Natural killer cell (primary cell): ENCODE results near the gene CCDC88C. TPM values are rescaled to one million over a fixed set of nuclear protein-coding genes. Genes with fewer than 3 reads are reported as not detected.

Experiments used
- ATAC-seq, 3 donors: fragments of 150-1000 bp in 2 of 3; fragments of 200-7000 bp in 1 of 3; cut with Tn5 transposase; 1 replicate in 1 of 3; 2 replicates in 2 of 3; pipeline ENCODE4 v1.10.0; 2021; ENCODE audit warnings: mild to moderate bottlenecking in 2 of 3, moderate library complexity in 2 of 3
- DNase-seq, 2 donors: peaks; one replicate each; pipeline versions ENCODE4 v3.0.0 to v3.0.0-alpha.2; 2013 to 2021; ENCODE audit warnings: mixed read lengths in 1 of 2
- H3K27ac ChIP-seq: one replicate; pipeline ENCODE4 v1.5.1; 2013; ENCODE audit warnings: mild to moderate bottlenecking, low read length
- H3K27me3 ChIP-seq: one replicate; pipeline ENCODE4 v1.6.1; 2013; ENCODE audit warnings: low read length; ENCODE audit not compliant: control insufficient read depth, insufficient read depth
- H3K36me3 ChIP-seq: one replicate; pipeline ENCODE4 v1.6.1; 2013; ENCODE audit warnings: low read length; ENCODE audit not compliant: control insufficient read depth, insufficient read depth
- H3K4me1 ChIP-seq: one replicate; pipeline ENCODE4 v1.6.1; 2013; ENCODE audit warnings: low read length; ENCODE audit not compliant: control insufficient read depth, insufficient read depth
- H3K4me3 ChIP-seq: one replicate; pipeline ENCODE4 v1.5.1; 2013; ENCODE audit warnings: low read length
- H3K9me3 ChIP-seq: one replicate; pipeline ENCODE4 v1.6.1; 2013; ENCODE audit warnings: low read length; ENCODE audit not compliant: control insufficient read depth, insufficient read depth
- H3K27ac Mint-ChIP-seq, 2 donors: one replicate each; pipeline ENCODE4 v1.8.0; 2022; ENCODE audit warnings: mild to moderate bottlenecking in 2 of 2, mixed read lengths in 2 of 2, moderate library complexity in 1 of 2
- H3K27me3 Mint-ChIP-seq, 2 donors: one replicate each; pipeline ENCODE4 v1.8.0; 2022; ENCODE audit warnings: low read depth in 2 of 2, mixed read lengths in 2 of 2
- H3K36me3 Mint-ChIP-seq: one replicate; pipeline ENCODE4 v1.8.0; 2022; ENCODE audit warnings: mixed read lengths
- H3K4me1 Mint-ChIP-seq, 2 donors: one replicate each; pipeline ENCODE4 v1.8.0; 2022; ENCODE audit warnings: mixed read lengths in 2 of 2
- H3K4me3 Mint-ChIP-seq: one replicate; pipeline ENCODE4 v1.8.0; 2022; ENCODE audit warnings: mild to moderate bottlenecking, moderate library complexity, mixed read lengths
- H3K9me3 Mint-ChIP-seq, 2 donors: one replicate each; pipeline ENCODE4 v1.8.0; 2022; ENCODE audit warnings: mixed read lengths in 2 of 2
- CTCF ChIP-seq: fragments of 200-600 bp; IDR thresholded peaks from one replicate; pipeline ENCODE4 v1.8.0; 2022; ENCODE audit warnings: antibody characterized with exemption
- WGBS: methylation state at CpG from one replicate; pipeline ENCODE4 v1.1.7; 2013; ENCODE audit warnings: missing lambda C conversion rate; ENCODE audit not compliant: insufficient coverage; 5-methylcytosine and 5-hydroxymethylcytosine counted together
- intact Hi-C: fragments of 100-400 bp; cut with micrococcal nuclease; formaldehyde crosslinking; loops from one replicate; pipeline ENCODE4 v1.14.2; 2022
- total RNA-seq, 4 donors: library from RNA; stranded (reverse); fragments of 120-200 nt in 1 of 4; gene quantifications; one replicate each; pipeline versions ENCODE4 v1.2.3 to v1.2.4, GENCODE V29; 2013 to 2022

CCDC88C gene
- total RNA-seq, 3 donors from 2014 or later (not counting 1 experiment from before 2014, with no cell fraction given) = 432 to 516 (median 438) TPM

DNA sequence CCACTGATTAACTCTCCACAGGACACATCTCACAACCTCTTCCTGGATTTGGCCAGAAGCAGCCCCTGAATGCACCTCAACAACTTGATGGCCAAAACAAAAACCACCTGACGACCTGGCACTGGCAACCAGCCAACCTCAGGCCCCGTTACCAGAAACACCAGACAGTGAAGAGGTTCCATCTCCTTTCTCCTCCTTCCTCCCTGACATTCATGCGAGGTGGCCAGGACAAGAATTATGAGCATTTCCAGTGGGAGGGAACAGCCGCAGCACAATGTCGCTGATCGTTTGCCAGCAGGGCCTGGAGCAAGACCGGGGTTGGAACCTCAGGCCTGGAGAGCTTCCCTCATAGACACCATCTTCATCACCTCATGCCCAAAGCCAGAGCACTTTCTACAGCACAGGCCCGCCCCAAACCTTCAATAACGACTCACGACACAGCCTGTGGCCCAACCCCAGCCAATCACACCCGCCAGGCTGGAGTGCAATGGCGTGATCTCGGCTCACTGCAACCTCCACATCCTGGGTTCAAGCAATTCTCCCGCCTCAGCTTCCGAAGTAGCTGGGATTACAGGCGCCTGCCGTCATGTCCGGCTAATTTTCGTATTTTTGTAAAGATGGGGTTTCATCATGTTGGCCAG is 48.7 kb downstream of the CCDC88C start:
- no peaks in the 10 kb centered on the region for H3K27me3 ChIP-seq
- H3K36me3 ChIP-seq = peaks cover 5% of the 10 kb centered on the region
- H3K4me3 ChIP-seq = no peak overlapping the region
- peak overlapping the region; percentile 49 for H3K4me3 Mint-ChIP-seq
- H3K4me1 ChIP-seq = peaks cover 98% of the 10 kb centered on the region
- DNase-seq (no peak), ATAC-seq (no peak)
- H3K36me3 Mint-ChIP-seq = no peaks in the 10 kb centered on the region
- peak overlapping the region; percentile 96 to 98 for H3K27ac Mint-ChIP-seq
- TF ChIP-seq CTCF = no peak
- peak overlapping the region; percentile 41 for H3K27ac ChIP-seq
- no peaks in the 10 kb centered on the region for H3K9me3 Mint-ChIP-seq
- H3K9me3 ChIP-seq = no peaks in the 10 kb centered on the region
- WGBS = 80% methylated on average over 19 of the region's 19 CpGs
- intact Hi-C loops = no loop called here
- H3K27me3 Mint-ChIP-seq = no peaks in the 10 kb centered on the region
- H3K4me1 Mint-ChIP-seq = peaks cover 85 to 94% of the 10 kb centered on the region in 2 donors

- no peak for TF ChIP-seq CTCF
- peak; percentile 47 to 69 (median 68) for ATAC-seq
- Mint-ChIP-seq H3K36me3 (no peaks in the 10 kb centered on the region), H3K27me3 (no peaks in the 10 kb centered on the region), H3K4me3 (peak overlapping the region; percentile 86), H3K9me3 (no peaks in the 10 kb centered on the region), H3K27ac (peak overlapping the region; percentile 96 to 98), H3K4me1 (peaks cover 73 to 80% of the 10 kb centered on the region in 2 donors)
- Histone ChIP-seq H3K27ac (peak overlapping the region; percentile 80), H3K4me3 (no peak overlapping the region), H3K27me3 (no peaks in the 10 kb centered on the region), H3K4me1 (peaks cover 96% of the 10 kb centered on the region), H3K9me3 (no peaks in the 10 kb centered on the region), H3K36me3 (peaks cover 5% of the 10 kb centered on the region)
- WGBS = 6% methylated on average over 21 of the region's 22 CpGs
- intact Hi-C loops = loop anchor here (2.0 kb wide), 1 partner anchor 17 kb away; no protein-coding TSS in a partner anchor
- DNase-seq = peak; percentile 56 to 95
These were observed 50.1 kb downstream of the CCDC88C start for GRCh38 chr14:91367173-91368171.

- WGBS = 65% methylated on average over 6 of the region's 6 CpGs
These were observed 50.9 kb downstream of the CCDC88C start for GRCh38 chr14:91366749-91367148.

More at GRCh38 chr14:91366749-91367148, 50.9 kb downstream of the CCDC88C start:
- Histone ChIP-seq H3K36me3 (peaks cover 5% of the 10 kb centered on the region), H3K27me3 (no peaks in the 10 kb centered on the region), H3K4me1 (peaks cover 94% of the 10 kb centered on the region), H3K9me3 (no peaks in the 10 kb centered on the region), H3K4me3 (no peak overlapping the region), H3K27ac (peak overlapping the region; percentile 80)
- ATAC-seq (no peak), DNase-seq (no peak)
- Mint-ChIP-seq H3K27ac (peak overlapping the region; percentile 96 to 98), H3K27me3 (no peaks in the 10 kb centered on the region), H3K36me3 (no peaks in the 10 kb centered on the region), H3K4me1 (peaks cover 70 to 80% of the 10 kb centered on the region in 2 donors), H3K4me3 (peak overlapping the region; percentile 86), H3K9me3 (no peaks in the 10 kb centered on the region)
- no peak for TF ChIP-seq CTCF
- intact Hi-C loops = loop anchor here (2.0 kb wide), 1 partner anchor 16 kb away; no protein-coding TSS in a partner anchor
